SIG-M5 (cell line): Measurements from ENCODE around the gene NAT16.
"Not testable (repeated sequence)": the region's sequence is repeated elsewhere in the genome, so short reads cannot be mapped to it uniquely, and the experiment has no call there.

Experiments
- DNase-seq: peaks from one replicate; lab custom pipeline; 2025; lab: John Stamatoyannopoulos, UW

NAT16 gene

DNA sequence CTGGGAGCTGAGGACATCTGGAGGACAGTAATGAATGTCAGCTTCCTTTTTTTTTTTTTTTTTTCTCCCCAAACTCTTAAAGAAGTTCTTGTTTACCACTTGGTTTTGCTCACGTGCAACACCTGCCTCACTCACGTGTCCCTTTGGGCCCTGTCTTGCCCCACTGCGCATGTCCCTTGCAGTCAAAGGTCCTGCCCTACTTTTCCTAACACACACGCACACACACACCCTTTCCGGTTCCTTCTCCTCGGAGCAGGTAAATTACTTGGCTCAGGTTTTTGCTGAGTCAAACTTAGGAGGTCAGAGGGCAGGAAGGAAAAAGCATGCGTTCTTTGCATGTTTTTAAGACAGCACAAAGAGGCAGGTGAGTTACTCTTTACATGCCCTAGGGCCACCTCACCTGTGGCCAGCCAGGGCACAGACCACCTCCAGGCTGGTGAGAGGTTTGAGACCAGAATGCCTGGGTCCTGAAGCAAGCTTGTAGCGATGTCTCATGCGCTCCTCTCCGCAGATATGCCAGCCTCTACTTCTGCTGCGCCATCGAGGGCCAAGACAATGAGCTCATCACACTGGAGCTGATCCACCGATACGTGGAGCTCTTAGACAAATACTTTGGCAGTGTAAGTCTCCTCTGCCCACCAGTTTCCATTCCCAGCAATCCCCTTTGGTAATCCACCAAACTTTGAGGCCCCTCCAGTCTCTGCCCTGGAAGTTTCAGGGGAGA is 23.1 kb downstream of the NAT16 start:
- DNase-seq, result no peak

DNA sequence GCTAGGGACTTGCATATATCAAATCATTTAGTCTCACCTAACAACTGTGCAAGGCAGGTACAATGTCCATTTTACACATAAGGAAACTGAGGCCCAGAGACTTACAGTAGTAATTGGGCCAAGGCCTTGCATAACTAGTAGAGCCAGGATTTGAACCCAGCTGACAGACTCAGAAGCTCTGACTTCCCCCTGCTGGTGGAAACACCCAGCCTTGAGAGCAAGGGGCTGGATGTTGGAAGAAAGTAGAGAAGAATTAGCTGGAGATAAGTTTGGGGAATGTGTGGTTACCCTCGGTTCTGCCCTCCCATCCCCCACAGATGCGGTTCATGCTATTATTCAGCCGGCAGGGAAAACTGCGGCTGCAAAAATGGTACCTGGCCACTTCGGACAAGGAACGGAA is 23.8 kb downstream of the NAT16 start:
- DNase-seq, result no peak

DNA sequence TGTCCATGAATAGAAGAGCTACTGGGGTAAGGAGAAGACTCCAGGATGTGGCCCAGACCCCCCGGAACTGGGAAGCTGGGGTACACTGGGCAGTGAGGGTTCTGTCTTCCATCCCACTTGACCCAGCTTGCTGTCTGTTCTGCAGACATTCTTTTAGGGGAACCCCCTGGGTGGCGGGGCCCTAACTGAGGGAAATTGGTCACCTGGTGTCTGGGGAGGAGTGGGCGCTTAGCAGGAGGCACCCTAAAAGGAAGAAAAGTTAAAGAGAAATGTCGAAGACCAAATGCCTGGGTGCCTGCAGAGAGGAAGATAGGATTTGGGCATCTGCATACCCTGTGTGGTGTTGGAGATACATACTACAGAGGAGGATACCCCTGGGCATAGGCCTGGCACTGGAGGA is 24.8 kb downstream of the NAT16 start:
- DNase-seq, result no peak

DNA sequence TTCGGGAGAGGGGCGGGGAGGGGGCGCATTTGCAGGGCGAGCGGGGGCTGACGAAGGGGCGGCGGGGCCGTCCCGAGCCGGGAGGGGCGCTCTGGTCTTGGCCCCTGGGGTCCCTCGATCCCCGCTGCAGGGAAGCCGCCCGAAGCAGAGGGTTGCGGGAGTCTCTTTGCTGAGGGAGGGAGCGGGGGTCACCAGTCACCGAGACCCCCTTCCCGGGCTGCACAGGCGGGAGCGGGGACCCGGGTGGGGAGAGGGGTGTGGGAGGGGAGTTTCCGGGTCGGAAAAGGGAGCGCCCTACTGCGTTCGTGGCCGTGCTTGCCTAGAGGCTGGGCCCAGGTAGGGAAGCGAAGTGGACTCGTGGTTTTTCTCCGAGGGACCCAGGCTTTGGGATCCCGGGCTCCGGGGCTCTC is 25.4 kb downstream of the NAT16 start:
- DNase-seq, result no peak

DNA sequence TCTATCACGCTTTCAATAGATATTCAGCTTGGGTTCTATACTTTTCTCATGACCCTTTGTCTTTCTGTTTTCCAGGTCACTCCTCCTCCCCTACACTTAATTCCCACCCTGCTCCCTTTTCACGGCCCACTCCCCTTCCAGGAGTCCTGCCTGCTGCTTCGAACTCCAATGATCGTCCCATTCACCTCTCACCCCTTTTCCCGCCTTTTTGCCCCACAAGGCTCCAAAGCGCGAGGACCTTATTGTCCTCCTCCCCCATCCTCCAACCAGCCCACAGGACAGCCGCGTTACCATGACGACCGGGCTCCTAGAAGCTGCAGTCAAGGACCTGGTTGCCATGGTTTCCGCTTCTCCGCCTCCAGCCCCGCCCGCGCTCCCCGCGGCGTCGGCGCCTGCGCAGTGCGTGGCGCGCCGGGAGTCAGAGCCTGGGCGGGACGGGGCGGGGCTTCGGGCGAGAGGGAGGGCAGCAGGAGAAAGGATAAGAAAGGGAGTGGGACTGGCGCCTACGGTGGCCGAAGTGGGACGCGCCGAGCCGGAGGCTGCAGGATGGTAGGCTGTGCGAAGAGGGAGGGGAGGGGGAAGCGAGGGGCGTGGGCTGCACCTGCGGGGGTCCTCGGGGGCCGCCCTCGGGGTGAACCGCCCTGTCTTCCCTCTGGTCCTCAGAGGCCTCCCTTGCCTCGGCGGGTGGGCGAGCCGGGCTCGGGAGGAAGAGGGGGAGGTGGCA is 26.0 kb downstream of the NAT16 start, which contains the start of gene AP1S1:
Gene AP1S1 (plus strand): TSS at position 508 of the 724 bp plus-strand sequence. CDS start 39 bp downstream, at position 547.
- DNase-seq, result peak; percentile 25

DNA sequence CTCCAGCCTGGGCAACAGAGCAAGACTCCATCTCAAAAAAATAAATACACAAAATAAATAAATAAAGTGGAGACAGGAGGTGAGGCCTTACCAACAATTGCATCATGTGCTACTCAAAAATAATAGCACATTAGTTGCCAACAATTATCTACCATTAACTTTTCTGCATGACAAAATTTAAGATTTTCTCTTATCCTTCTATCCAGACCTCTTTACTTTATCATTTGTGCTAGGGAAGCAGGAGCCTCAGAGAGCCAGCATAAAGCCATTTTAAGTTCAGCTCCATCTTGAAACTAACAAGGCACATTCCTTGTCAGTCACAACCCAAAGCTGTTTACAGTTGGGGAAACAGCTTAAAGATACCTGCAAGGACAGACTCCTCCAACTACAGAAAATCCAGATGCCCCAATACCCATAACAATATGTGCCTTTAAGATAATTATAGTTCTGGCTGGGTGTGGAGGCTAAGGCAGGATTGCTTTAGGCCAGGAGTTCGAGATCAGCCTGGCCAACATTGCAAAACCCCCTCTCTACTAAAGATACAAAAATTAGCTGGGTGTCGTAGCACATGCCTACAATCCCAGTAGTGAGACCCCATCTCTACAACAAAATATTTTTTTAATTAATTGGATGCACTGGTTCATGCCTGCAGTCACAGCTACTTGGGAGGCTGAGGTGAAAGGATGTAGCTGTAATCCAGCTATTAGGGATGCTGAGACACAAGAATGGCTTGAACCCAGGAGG is 28.0 kb downstream of the NAT16 start:
- DNase-seq, result no peak

DNA sequence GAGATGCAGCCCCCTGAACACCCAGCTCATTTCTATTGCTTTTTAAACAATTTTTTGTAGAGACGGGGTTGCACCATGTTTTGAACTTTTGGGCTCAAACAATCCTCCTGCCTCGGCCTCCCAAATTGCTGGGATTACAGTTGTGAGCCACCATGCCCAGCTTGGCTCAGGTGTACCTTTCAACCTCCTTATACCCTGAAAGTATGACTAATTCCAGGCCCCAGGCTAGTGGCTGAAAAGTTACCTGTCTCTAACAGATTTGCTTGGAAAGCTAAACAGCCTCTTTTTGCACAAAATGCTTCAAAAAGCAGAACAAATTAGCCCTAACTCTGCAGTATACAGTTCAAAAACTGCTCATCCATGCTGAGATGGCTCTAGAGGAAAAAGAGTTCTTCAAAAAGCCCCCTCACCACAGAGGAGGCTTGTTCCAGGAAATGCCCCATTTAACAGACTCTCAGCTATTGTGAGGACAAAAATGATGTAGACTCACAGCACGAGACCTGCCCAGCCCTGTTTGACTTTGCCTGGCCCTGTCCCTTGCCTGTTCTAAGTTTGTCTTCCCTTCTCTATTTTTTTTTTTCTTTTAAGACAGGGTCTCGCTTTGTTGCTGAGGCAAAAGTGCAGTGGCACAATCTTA is 39.2 kb downstream of the NAT16 start:
- DNase-seq, result no peak

DNA sequence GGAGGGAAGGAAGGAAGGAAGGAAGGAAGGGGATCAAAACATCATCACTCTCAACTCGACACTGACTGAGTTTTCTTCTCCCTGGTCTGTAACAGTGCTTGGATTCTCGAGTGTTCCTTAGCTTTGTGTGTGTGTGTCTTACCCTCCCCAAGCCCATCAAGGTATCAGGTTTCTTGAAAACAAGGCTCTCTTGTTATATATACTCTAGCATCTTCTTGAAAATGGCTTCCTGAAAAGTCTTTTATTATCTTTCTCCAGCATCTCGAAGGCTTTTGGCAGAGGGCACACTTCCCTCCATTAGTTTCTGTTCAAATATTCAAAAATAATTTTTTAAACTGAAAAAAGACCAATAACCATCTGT is 39.8 kb downstream of the NAT16 start:
- no peak for DNase-seq

DNA sequence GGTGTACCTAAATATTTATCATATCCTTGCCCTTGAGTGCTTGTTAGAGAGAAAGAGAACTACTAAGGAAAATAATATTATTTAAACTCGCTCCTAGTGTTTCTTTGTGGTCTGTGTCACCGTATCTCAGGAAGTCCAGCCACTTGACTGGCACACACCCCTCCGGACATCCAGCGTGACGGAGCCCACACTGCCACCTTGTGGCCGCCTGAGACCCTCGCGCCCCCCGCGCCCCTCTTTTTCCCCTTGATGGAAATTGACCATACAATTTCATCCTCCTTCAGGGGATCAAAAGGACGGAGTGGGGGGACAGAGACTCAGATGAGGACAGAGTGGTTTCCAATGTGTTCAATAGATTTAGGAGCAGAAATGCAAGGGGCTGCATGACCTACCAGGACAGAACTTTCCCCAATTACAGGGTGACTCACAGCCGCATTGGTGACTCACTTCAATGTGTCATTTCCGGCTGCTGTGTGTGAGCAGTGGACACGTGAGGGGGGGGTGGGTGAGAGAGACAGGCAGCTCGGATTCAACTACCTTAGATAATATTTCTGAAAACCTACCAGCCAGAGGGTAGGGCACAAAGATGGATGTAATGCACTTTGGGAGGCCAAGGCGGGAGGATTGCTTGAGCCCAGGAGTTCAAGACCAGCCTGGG is 41.8 kb downstream of the NAT16 start:
- DNase-seq, result peak; percentile 76

DNA sequence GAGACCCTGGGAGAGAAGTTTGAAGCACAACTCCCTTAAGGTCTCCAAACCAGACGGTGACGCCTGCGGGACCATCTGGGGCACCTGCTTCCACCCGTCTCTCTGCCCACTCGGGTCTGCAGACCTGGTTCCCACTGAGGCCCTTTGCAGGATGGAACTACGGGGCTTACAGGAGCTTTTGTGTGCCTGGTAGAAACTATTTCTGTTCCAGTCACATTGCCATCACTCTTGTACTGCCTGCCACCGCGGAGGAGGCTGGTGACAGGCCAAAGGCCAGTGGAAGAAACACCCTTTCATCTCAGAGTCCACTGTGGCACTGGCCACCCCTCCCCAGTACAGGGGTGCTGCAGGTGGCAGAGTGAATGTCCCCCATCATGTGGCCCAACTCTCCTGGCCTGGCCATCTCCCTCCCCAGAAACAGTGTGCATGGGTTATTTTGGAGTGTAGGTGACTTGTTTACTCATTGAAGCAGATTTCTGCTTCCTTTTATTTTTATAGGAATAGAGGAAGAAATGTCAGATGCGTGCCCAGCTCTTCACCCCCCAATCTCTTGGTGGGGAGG is 42.4 kb downstream of the NAT16 start:
- DNase-seq, result no peak

DNA sequence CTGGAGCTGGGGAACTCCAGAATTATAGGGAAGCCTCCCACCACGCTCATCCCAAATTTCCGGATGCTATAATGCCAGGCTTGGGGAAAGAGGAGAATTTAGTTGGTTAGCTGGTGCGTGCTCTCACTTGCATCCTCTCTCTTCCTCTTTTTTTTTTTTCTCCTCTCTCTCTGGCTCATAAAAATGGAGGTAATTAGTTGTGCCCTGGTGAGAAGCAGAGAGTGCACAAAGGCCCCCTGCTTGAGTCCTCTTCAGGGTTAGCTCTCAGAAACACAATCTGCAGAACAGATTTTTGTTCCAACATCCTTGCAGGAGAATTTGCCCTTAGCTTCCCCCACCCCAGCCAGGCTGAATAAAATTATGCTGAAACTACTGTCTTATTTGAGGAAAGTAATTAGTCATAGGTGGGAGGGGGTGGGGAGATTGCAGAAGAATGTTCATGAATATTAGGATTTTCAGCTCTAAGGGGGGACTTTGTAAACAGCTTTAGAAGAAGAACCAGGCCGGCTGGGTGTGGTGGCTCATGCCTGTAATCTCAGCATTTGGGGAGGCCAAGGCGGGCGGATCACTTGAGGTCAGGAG is 45.6 kb downstream of the NAT16 start:
- DNase-seq, result no peak

DNA sequence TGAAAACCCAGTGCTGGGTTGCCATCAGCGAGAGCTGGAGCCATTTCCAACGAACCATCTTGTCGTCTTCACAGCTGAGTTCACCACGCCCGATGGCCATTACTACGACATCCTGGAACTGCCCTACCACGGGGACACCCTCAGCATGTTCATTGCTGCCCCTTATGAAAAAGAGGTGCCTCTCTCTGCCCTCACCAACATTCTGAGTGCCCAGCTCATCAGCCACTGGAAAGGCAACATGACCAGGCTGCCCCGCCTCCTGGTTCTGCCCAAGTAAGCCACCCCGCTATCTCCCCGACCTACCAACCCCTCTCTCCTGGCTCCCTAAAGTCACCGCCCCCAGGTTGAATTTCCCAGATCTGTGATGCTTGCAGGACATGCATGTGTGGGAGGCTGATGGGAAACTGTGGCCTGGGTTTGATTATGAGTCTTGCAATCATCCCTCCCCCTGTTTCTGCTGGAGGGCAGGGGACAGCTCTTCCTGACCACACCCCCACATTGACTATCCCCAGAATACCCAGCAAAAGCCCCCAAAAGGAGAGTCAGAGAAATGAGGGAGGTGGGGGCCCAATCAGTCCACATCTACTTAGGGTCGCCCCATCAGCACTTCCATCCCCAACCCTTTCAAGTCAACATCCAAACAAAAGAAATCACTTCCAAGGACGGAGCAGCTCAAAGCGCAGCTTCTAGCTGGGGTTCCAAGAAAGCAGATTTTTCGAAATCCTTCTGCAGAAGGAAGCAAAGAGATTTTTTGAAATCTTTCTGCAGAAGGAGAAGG is 46.3 kb downstream of the NAT16 start:
- no peak for DNase-seq

DNA sequence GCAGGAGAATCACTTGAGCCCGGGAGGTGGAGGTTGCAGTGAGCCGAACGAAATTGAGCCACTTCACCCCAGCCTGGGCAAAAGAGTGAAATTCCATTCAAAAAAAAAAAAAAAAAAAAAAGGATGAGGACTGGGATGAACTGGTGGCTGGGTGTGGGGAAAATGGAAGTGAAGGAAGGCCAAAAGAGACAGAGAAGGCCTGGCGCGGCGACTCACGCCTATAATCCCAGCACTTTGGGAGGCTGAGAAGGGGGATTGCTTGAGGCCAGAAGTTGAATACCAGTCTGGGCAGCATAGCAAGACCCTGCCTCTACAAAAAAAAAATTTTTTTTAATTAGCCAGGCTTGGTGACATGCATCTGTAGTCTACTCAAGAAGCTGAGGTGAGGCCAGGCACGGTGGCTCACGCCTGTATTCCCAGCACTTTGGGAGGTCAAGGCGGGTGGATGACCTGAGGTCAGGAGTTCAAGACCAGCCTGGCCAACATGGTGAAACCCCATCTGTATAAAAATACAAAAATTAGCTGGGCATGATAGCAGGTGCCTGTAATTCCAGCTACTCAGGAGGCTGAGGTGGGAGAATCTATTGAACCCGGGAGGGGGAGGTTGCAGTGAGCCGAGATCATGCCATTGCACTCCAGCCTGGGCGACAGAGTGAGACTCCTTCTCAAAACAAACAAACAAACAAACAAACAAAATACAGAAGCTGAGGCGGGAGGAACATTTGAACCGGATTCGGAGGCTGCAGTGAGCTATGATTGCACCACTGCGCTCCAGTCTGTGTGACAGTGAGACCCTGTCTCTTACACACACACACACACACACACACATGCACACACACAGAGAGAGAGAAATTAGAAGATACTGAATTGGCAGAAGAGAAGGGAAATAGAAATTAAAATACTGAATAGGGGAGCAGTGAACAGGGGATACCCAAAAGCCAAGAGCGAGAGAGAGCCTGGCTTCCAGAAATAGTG is 47.2 kb downstream of the NAT16 start:
- DNase-seq, result not testable (repeated sequence)

DNA sequence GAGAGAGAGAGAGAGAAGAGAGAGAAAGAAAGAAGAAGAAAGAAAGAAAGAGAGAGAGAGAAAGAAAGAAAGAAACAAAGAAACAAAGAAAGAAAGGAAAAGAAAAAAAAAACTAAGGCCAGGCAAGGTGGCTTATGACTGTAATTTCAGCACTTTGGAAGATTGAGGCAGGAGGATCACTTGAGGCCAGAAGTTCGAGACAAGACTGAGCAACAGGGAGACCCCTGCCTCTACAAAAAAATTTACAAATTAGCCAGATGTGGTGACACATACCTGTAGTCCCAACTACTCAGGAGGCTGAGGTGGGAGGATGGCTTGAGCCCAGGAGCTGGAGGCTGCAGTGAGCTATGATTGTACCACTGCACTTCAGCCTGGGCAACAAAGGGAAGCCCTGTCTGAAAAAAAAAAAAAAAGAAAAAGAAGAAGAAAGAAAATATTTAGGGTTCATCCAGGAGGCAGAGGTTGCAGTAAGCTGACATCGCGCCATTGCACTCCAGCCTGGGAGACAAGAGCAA is 50.4 kb downstream of the NAT16 start:
- DNase-seq, result no peak

DNA sequence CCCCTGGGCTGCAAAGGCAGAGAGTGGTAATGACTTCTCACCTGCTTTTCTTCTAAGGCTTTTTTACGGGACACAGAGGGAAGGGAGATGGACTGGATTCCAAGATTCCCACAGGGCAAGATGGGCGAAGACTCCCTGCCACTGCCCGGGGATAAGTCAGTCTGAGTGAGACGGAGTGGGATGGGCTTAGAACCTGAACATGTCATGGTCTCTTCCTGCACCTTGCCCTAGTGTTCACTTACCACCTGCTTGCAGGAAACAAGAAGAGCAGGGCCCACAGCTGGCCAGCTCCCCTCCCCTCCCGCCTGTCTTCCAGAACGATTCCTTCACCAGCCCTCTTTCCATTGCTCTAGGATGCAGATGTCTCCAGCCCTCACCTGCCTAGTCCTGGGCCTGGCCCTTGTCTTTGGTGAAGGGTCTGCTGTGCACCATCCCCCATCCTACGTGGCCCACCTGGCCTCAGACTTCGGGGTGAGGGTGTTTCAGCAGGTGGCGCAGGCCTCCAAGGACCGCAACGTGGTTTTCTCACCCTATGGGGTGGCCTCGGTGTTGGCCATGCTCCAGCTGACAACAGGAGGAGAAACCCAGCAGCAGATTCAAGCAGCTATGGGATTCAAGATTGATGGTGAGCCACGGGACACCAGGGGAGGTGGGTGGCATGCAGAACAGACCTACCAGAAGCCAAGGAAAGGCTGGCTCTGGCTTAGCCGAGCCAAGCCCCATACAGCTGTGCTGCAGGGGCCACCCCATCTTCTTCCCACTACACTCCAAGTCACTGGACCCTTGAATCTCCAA is 51.9 kb downstream of the NAT16 start:
- DNase-seq, result no peak

DNA sequence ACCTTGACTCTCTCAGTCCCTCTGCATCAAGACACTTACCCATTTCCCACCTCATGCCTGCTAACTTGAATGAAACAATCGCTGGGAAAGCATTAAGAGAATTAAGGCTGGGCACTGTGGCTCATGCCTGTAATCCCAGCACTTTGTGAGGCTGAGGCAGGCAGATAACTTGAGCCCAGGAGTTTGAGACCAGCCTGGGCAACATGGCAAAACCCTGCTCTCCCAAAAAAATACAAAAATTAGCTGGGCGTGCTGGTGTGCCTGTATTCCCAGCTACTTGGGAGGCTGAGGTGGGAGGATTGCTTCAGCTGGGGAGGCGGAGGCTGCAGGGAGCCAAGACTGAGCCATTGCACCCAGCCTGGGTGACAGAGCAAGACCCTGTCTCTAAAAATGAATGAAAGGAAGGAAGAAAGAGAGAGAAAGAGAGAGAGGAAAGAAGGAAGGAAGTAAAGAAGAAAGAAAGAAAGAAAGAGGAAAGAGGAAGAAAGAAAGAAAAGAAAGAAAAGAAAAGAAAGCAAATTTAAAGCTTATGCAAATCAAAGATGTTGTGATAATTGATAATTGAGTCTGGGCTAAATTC is 52.5 kb downstream of the NAT16 start:
- no peak for DNase-seq

DNA sequence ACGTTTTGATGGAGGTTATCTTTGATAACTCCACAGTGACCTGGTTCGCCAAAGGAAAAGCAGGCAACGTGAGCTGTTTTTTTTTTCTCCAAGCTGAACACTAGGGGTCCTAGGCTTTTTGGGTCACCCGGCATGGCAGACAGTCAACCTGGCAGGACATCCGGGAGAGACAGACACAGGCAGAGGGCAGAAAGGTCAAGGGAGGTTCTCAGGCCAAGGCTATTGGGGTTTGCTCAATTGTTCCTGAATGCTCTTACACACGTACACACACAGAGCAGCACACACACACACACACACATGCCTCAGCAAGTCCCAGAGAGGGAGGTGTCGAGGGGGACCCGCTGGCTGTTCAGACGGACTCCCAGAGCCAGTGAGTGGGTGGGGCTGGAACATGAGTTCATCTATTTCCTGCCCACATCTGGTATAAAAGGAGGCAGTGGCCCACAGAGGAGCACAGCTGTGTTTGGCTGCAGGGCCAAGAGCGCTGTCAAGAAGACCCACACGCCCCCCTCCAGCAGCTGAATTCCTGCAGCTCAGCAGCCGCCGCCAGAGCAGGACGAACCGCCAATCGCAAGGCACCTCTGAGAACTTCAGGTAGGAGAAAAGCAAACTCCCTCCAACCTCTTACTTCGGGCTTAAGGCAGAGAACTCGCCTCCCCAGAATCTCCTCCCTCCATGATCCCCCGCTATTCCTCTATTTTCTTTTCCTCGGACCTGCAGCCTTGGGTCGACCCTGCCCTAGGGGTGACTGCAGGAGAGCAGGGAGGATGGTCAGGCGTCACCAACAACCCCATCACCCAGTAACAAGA is 53.2 kb downstream of the NAT16 start, which contains the start of gene SERPINE1:
Gene SERPINE1 (plus strand): TSS at position 454 of the 809 bp plus-strand sequence. CDS start 1,290 bp downstream, outside the sequence.
- no peak for DNase-seq
